ENCODE measurements around the gene CEP170B. TPM values are rescaled to one million over a fixed set of nuclear protein-coding genes. Genes with fewer than 3 reads are reported as not detected.

Gene CEP170B
- total RNA-seq, 3 donors from 2014 or later, result 10.1 to 14.8 (median 13.8) TPM

DNA sequence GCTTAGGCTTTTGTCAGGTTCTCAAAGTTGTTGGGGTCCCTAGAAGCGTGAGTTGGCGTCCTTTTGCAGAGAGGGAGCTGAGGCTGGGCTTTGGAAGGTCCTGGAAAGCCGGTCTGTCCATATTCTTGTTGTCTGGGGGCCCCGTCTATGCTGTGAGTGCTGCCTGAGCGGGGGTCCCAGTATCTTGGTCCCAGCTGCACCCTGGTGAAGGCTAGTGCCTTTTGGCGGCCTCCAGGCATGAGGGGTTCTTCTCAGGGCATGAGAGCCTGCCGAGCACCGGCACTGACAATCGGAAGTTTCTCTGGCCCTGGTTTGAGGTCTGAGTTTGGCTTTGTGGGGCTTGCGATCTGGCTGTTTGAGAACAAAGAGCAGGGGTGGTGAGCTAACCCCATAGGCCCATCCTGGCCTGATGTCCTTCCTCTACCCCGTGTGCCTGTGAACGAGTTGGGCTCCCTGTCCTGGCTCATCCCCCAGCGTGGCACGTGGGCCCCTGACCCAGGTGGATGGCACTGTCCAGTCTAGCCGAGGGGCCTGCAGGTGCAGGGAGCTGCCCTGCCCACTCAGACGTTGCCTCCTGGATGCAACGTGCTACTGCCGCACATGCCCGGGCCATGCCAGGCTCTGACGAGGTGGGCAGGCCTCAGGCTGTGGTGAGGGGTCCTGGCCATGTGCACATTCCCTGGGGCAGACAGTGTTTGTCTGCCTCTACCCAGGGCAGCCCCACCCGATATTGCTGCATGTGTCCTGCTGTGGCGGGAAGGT, 3.9 kb downstream of the CEP170B start:
- Histone ChIP-seq H3K4me3 (no peak overlapping the region), H3K4me1 (peaks cover 0 to 3% of the 10 kb centered on the region in 2 donors), H3K27ac (no peak overlapping the region), H3K36me3 (no peaks in the 10 kb centered on the region), H3K27me3 (no peaks in the 10 kb centered on the region), H3K9me3 (no peaks in the 10 kb centered on the region)
- intact Hi-C loops (cut with DNase I; ENCODE audit: low total_unique reads), result no loop called here
- TF ChIP-seq, protein P1, sequence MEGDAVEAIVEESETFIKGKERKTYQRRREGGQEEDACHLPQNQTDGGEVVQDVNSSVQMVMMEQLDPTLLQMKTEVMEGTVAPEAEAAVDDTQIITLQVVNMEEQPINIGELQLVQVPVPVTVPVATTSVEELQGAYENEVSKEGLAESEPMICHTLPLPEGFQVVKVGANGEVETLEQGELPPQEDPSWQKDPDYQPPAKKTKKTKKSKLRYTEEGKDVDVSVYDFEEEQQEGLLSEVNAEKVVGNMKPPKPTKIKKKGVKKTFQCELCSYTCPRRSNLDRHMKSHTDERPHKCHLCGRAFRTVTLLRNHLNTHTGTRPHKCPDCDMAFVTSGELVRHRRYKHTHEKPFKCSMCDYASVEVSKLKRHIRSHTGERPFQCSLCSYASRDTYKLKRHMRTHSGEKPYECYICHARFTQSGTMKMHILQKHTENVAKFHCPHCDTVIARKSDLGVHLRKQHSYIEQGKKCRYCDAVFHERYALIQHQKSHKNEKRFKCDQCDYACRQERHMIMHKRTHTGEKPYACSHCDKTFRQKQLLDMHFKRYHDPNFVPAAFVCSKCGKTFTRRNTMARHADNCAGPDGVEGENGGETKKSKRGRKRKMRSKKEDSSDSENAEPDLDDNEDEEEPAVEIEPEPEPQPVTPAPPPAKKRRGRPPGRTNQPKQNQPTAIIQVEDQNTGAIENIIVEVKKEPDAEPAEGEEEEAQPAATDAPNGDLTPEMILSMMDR (IDR thresholded peaks at IDR 0.05), result no peak
- no peak for TF ChIP-seq POLR2A (IDR thresholded peaks at IDR 0.05)
- TF ChIP-seq POLR2AphosphoS5 (IDR thresholded peaks at IDR 0.05), result no peak
- DNase-seq (ENCODE audit: low spot score in 2 of 2), result no peak

DNA sequence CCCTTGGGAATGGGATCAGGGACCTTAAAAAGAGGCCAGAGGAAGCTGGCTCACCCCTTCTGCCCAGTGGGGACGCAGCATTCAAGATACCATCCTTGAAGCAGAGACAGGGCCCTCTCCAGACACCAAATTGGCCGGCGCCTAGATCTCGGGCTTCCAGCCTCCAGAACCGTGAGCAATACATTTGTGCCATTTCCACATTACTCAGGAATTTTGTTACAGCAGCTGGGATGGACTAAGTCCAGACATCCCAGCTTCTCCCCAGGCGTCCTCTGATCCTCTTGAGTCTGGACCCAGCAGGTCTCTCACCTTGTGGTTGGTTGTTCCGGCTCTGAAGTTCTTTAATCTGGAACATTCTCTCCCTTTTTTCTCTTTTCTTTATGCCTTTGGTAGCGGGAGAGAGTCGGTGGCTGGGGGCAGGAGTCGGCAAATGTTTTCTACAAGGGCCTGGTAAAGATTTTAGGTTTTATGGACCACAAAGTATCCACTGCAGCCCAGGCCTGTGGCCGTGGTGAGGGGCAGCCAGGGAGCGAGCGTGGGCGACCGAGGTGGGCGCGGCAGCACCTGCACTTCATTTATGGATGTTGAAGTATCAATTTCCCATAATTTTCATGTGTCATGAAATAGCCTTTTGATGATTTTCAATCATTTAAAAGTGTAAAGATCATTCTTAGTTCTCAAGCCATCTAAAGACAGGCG, 4.8 kb downstream of the CEP170B start:
- no peaks in the 10 kb centered on the region for H3K36me3 ChIP-seq
- H3K4me3 ChIP-seq, result no peak overlapping the region
- peaks cover 0 to 3% of the 10 kb centered on the region in 2 donors for H3K4me1 ChIP-seq
- TF ChIP-seq, protein P1 (IDR thresholded peaks at IDR 0.05), result no peak
- TF ChIP-seq POLR2A (IDR thresholded peaks at IDR 0.05), result no peak
- TF ChIP-seq POLR2AphosphoS5 (IDR thresholded peaks at IDR 0.05), result no peak
- H3K27me3 ChIP-seq, result no peaks in the 10 kb centered on the region
- no peak for DNase-seq (ENCODE audit: low spot score in 2 of 2)
- intact Hi-C loops (cut with DNase I; ENCODE audit: low total_unique reads), result no loop called here
- no peak overlapping the region for H3K27ac ChIP-seq
- H3K9me3 ChIP-seq, result no peaks in the 10 kb centered on the region

DNA sequence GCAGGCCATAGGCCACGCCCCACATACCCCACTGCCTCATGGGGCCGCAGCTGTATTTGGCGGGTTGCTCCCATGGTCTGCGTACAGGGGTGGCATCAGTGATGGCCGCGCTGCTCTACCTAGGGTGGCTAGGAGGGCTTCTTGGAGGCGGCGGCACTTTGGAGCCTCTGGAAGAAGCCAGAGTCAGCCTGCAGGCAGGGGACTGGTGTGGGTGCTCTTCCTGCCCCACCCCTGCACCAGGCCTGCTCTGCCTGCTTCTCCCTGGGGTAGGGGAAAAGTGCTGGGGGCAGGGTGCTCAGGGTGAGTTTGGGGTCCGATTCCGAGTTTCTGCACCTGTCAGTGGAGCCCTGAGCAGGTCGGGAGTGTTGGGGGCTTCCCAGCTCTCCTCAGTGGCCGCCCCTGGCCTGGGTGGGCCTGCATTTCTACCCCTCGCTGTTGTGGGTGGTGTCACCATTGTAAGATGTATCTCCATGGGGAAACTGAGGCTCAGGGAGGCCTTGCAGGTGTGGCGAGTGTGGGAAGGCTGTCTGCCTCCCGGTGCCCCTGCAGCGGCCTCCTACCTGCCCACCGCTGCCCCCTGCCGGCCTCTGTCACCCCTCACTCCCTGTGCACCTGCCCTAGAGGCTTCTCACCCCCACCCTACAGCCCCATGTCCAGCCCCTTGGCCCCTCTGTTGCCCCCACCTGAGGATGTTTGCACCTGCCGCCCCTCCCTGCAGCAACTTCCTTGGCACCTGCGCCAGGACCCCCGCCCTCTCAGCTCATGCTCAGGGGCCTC, 5.5 kb downstream of the CEP170B start:
- DNase-seq (ENCODE audit: low spot score in 2 of 2), result no peak
- Histone ChIP-seq H3K27ac (no peak overlapping the region), H3K27me3 (no peaks in the 10 kb centered on the region), H3K4me1 (peaks cover 0 to 3% of the 10 kb centered on the region in 2 donors), H3K4me3 (no peak overlapping the region), H3K36me3 (no peaks in the 10 kb centered on the region), H3K9me3 (no peaks in the 10 kb centered on the region)
- TF ChIP-seq POLR2AphosphoS5 (IDR thresholded peaks at IDR 0.05), result no peak
- TF ChIP-seq POLR2A (IDR thresholded peaks at IDR 0.05), result no peak
- TF ChIP-seq, protein P1 (IDR thresholded peaks at IDR 0.05), result no peak
- intact Hi-C loops (cut with DNase I; ENCODE audit: low total_unique reads), result no loop called here

DNA sequence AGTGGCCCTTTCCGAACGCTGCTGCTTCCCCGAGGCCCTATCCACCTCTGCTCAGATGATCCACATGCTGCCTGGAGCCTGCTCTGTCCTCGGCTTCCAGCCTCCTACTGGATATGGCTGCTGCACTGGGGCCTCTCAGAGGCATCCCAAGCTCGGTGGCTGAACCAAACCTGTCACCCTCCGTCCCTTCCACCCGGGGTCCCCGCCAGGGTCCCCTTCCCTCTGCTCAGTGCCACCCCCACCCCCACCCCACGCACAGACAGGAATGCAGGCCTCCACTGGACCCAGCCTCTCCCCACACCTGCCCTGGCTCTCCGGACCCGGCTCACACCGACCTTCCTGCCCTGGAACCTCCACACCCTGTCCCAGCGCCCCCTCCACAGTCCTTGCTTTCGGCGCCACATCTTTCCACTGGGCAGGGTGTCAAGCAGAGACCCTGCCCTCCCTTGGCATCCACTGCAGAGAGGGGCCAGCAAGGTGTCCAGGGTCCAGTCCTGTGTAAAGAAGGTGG, 6.1 kb downstream of the CEP170B start:
- no peaks in the 10 kb centered on the region for H3K27me3 ChIP-seq
- TF ChIP-seq, protein P1 (IDR thresholded peaks at IDR 0.05), result no peak
- TF ChIP-seq POLR2AphosphoS5 (IDR thresholded peaks at IDR 0.05) (no peak), POLR2A (IDR thresholded peaks at IDR 0.05) (no peak)
- H3K4me1 ChIP-seq, result peaks cover 0 to 3% of the 10 kb centered on the region in 2 donors
- H3K27ac ChIP-seq, result no peak overlapping the region
- H3K36me3 ChIP-seq, result no peaks in the 10 kb centered on the region
- H3K9me3 ChIP-seq, result no peaks in the 10 kb centered on the region
- no peak for DNase-seq (ENCODE audit: low spot score in 2 of 2)
- no peak overlapping the region for H3K4me3 ChIP-seq
- intact Hi-C loops (cut with DNase I; ENCODE audit: low total_unique reads), result no loop called here
